ENCODE data around the gene KLHL18. TPM values are rescaled to one million over a fixed set of nuclear protein-coding genes. Genes with fewer than 3 reads are reported as not detected.
"Not testable (repeated sequence)": the region's sequence is repeated elsewhere in the genome, so short reads cannot be mapped to it uniquely, and the experiment has no call there.

Gene KLHL18
- polyA plus RNA-seq, 3 donors = 43.4 to 63.3 (median 45.3) TPM

DNA sequence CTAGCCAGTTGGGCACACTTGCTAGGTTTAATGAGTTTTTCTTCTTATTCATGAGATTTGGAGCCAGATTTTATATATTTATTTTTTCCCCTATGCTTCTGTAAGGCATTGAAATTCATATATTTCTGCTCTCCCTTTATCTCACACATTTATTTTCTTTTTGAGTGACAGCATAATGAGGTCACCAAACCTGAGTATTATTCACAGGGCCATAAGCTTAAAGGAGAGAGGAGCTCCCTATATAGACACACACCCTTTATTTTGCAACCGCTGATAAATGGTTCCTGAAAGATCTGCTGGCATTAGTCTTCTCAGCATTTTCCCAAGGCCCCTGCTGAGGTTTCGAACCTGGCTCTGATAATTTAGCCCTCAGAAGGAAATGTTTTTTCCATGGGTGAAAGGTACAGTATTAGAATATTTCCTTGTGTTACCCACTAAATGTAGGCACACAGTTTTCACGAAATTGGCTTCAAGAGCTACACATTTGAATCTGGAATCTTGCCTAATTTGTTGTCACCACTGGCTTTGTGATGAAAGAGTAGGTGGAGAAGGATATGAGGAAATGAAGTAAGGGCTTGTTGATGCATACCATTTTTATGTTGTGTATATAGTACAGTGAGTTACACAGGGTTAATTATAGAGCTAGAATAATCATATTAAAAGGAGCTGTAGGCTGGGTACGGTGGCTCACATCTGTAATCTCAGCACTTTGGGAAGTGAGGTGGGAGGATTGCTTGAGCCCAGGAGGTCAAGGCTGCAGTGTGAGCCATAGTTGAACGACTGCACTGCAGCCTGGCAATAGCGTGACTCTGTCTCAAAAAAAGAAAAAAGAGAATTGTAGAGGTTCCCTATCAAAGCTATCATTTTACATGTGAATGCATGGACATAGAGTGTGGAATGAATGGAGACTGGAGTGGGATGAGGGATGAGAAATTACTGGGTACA, 6.5 kb downstream of the KLHL18 start:
- peaks cover 93% of the 10 kb centered on the region for H3K79me2 ChIP-seq (ENCODE audit: insufficient read depth, low read length)
- Mint-ChIP-seq H3K4me3 (peak overlapping the region; percentile 14 to 65), H3K27ac (peak overlapping the region; percentile 84 to 96 (median 94)), H3K9me3 (no peaks in the 10 kb centered on the region), H3K36me3 (peaks cover 24 to 52% of the 10 kb centered on the region in 2 donors), H3K27me3 (ENCODE audit: low read depth in 3 of 3) (peaks cover 0 to 2% (median 2%) of the 10 kb centered on the region in 3 donors), H3K4me1 (peaks cover 83% of the 10 kb centered on the region)
- peak; percentile 57 to 76 (median 75) for DNase-seq
- H3K9ac ChIP-seq (ENCODE audit: insufficient read depth, low read length, poor library complexity, severe bottlenecking) = peak overlapping the region; percentile 19
- intact Hi-C loops (cut with micrococcal nuclease) = loop anchor here (10.0 kb wide), 3 partner anchors 96 to 1156 kb away; partner anchors contain the start of genes SETD2 (in 2 of the 2), ATRIP (in 1 of the 2), CCDC51 (in 1 of the 2) and PTPN23 (in 1 of the 2)
- peaks cover 75 to 82% of the 10 kb centered on the region in 2 donors for H3K4me1 ChIP-seq (ENCODE audit: control insufficient read depth in 1 of 2, insufficient read depth in 2 of 2, low read length in 2 of 2)
- H3K36me3 ChIP-seq (replicated peaks in 1 of 2; ENCODE audit: control insufficient read depth in 1 of 2, insufficient read depth in 2 of 2, low read length in 2 of 2) = peaks cover 8 to 47% of the 10 kb centered on the region in 2 donors
- H3K9me3 ChIP-seq (replicated peaks in 1 of 2; ENCODE audit: control insufficient read depth in 1 of 2, insufficient read depth in 1 of 2, low read length in 2 of 2) = no peaks in the 10 kb centered on the region
- TF ChIP-seq, protein P1, sequence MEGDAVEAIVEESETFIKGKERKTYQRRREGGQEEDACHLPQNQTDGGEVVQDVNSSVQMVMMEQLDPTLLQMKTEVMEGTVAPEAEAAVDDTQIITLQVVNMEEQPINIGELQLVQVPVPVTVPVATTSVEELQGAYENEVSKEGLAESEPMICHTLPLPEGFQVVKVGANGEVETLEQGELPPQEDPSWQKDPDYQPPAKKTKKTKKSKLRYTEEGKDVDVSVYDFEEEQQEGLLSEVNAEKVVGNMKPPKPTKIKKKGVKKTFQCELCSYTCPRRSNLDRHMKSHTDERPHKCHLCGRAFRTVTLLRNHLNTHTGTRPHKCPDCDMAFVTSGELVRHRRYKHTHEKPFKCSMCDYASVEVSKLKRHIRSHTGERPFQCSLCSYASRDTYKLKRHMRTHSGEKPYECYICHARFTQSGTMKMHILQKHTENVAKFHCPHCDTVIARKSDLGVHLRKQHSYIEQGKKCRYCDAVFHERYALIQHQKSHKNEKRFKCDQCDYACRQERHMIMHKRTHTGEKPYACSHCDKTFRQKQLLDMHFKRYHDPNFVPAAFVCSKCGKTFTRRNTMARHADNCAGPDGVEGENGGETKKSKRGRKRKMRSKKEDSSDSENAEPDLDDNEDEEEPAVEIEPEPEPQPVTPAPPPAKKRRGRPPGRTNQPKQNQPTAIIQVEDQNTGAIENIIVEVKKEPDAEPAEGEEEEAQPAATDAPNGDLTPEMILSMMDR (IDR thresholded peaks at IDR 0.05) = no peak
- no peak overlapping the region for H2AFZ ChIP-seq (ENCODE audit: insufficient read depth, low read depth, low read length, poor library complexity, severe bottlenecking)
- peak overlapping the region; percentile 82 to 84 for H3K27ac ChIP-seq (ENCODE audit: low read depth in 1 of 2, low read length in 2 of 2)
- H4K20me1 ChIP-seq (ENCODE audit: insufficient read depth, low read length) = peaks cover 73% of the 10 kb centered on the region
- 23% methylated on average over 3 of the region's 6 CpGs for WGBS (ENCODE audit: insufficient coverage)
- H3K27me3 ChIP-seq (ENCODE audit: control insufficient read depth in 2 of 2, insufficient read depth in 2 of 2, low read length in 2 of 2) = no peaks in the 10 kb centered on the region
- H3K4me3 ChIP-seq (replicated peaks in 1 of 3; ENCODE audit: low read depth in 2 of 3, low read length in 3 of 3) = peak overlapping the region in 1 of 3 experiments; percentile 56
- peak overlapping the region; percentile 58 for H3K4me2 ChIP-seq (replicated peaks; ENCODE audit: extremely low read depth, low read length, poor library complexity, severe bottlenecking)

DNA sequence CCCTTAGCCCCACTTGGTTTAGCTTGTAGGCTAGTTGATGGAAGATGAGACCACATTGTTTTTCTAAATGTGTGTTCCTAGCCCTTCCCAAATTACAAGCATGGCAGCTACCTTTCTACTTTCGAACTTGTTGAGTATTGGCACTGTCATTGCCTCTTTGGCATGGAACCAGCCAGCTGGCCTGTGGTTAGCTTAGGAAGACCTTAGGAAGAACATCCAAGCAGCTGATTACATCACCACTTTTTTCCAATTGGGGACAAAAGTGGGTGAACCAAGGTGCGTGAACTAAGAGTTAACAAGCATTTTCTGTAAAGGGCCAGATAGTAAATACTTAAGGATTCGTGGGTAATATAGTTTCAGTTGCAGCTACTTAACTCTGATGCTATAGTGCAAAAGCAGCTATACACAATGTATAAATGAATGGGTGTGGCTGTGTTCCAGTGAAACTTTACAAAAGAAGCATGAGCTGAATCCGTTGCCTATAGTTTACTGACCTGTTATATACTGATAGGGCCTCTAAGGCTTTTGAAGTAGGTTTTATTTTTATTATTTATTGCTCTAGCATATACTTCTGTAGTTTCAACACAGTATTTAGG, 8.5 kb downstream of the KLHL18 start:
- DNase-seq = no peak
- peaks cover 63 to 82% of the 10 kb centered on the region in 2 donors for H3K4me1 ChIP-seq (ENCODE audit: control insufficient read depth in 1 of 2, insufficient read depth in 2 of 2, low read length in 2 of 2)
- Mint-ChIP-seq H3K27ac (peak overlapping the region in 2 of 7 donors; percentile 40 to 44), H3K36me3 (peaks cover 38 to 57% of the 10 kb centered on the region in 2 donors), H3K9me3 (no peaks in the 10 kb centered on the region), H3K4me3 (no peak overlapping the region), H3K4me1 (peaks cover 81% of the 10 kb centered on the region), H3K27me3 (ENCODE audit: low read depth in 3 of 3) (peaks cover 0 to 2% (median 0%) of the 10 kb centered on the region in 3 donors)
- no peaks in the 10 kb centered on the region for H3K9me3 ChIP-seq (replicated peaks in 1 of 2; ENCODE audit: control insufficient read depth in 1 of 2, insufficient read depth in 1 of 2, low read length in 2 of 2)
- no peaks in the 10 kb centered on the region for H3K27me3 ChIP-seq (ENCODE audit: control insufficient read depth in 2 of 2, insufficient read depth in 2 of 2, low read length in 2 of 2)
- TF ChIP-seq, protein P1 (IDR thresholded peaks at IDR 0.05) = no peak
- no peak overlapping the region for H3K4me3 ChIP-seq (replicated peaks in 1 of 3; ENCODE audit: low read depth in 2 of 3, low read length in 3 of 3)
- no peak overlapping the region for H2AFZ ChIP-seq (ENCODE audit: insufficient read depth, low read depth, low read length, poor library complexity, severe bottlenecking)
- H3K27ac ChIP-seq (ENCODE audit: low read depth in 1 of 2, low read length in 2 of 2) = peak overlapping the region in 1 of 2 donors; percentile 47
- H3K79me2 ChIP-seq (ENCODE audit: insufficient read depth, low read length) = peaks cover 95% of the 10 kb centered on the region
- intact Hi-C loops (cut with micrococcal nuclease) = no loop called here
- H3K36me3 ChIP-seq (replicated peaks in 1 of 2; ENCODE audit: control insufficient read depth in 1 of 2, insufficient read depth in 2 of 2, low read length in 2 of 2) = peaks cover 8 to 59% of the 10 kb centered on the region in 2 donors
- no peak overlapping the region for H3K9ac ChIP-seq (ENCODE audit: insufficient read depth, low read length, poor library complexity, severe bottlenecking)
- no CpG with 5 or more reads among the region's 4 CpGs for WGBS (ENCODE audit: insufficient coverage)
- H4K20me1 ChIP-seq (ENCODE audit: insufficient read depth, low read length) = peaks cover 87% of the 10 kb centered on the region
- H3K4me2 ChIP-seq (replicated peaks; ENCODE audit: extremely low read depth, low read length, poor library complexity, severe bottlenecking) = no peak overlapping the region

DNA sequence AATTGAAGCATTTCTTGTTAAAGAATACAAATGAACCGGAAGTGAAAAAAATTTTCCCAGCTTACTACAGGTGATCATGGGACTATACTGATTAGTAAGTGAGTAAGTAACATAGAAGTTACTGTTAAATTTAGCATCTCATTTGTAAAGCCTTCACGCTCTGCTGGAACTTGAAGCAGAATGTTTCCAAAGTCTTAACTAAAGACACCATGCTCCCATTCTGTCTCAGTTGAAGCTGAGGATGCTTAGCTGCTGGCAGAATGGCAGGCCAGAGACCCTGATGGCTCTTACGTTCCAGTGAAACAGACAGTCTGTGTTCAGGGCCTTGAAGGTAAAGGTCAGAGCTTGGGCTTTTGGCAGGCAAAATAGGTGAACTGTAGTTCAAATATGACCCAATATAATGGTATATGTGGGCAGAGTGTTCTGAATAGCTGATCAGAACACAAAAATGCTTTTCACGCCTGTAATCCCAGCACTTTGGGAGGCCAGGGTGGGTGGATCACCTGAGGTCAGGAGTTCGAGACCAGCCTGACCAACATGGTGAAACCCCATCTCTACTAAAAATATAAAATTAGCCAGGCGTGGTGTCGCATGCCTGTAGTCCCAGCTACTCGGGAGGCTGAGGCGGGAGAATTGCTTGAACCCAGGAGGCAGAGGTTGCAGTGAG, 9.1 kb downstream of the KLHL18 start:
- H3K9ac ChIP-seq (ENCODE audit: insufficient read depth, low read length, poor library complexity, severe bottlenecking); H3K27me3 Mint-ChIP-seq (ENCODE audit: low read depth in 3 of 3); H3K27ac ChIP-seq (ENCODE audit: low read depth in 1 of 2, low read length in 2 of 2); intact Hi-C loops (cut with micrococcal nuclease); H3K4me2 ChIP-seq (replicated peaks; ENCODE audit: extremely low read depth, low read length, poor library complexity, severe bottlenecking); DNase-seq; H3K4me3 Mint-ChIP-seq; H2AFZ ChIP-seq (ENCODE audit: insufficient read depth, low read depth, low read length, poor library complexity, severe bottlenecking); H3K27me3 ChIP-seq (ENCODE audit: control insufficient read depth in 2 of 2, insufficient read depth in 2 of 2, low read length in 2 of 2); H3K9me3 Mint-ChIP-seq; H3K27ac Mint-ChIP-seq; H3K4me3 ChIP-seq (replicated peaks in 1 of 3; ENCODE audit: low read depth in 2 of 3, low read length in 3 of 3); H3K9me3 ChIP-seq (replicated peaks in 1 of 2; ENCODE audit: control insufficient read depth in 1 of 2, insufficient read depth in 1 of 2, low read length in 2 of 2): not testable (repeated sequence)
- Histone ChIP-seq H3K79me2 (ENCODE audit: insufficient read depth, low read length) (peaks cover 95% of the 10 kb centered on the region), H3K36me3 (replicated peaks in 1 of 2; ENCODE audit: control insufficient read depth in 1 of 2, insufficient read depth in 2 of 2, low read length in 2 of 2) (peaks cover 8 to 55% of the 10 kb centered on the region in 2 donors), H3K4me1 (ENCODE audit: control insufficient read depth in 1 of 2, insufficient read depth in 2 of 2, low read length in 2 of 2) (peaks cover 63 to 82% of the 10 kb centered on the region in 2 donors), H4K20me1 (ENCODE audit: insufficient read depth, low read length) (peaks cover 87% of the 10 kb centered on the region)
- peaks cover 40 to 51% of the 10 kb centered on the region in 2 donors for H3K36me3 Mint-ChIP-seq
- peaks cover 81% of the 10 kb centered on the region for H3K4me1 Mint-ChIP-seq
- 100% methylated on average over 4 of the region's 9 CpGs for WGBS (ENCODE audit: insufficient coverage)
